GM21526 (cell line): ENCODE data around the gene ZDHHC21.
"Not testable (repeated sequence)": the region's sequence is repeated elsewhere in the genome, so short reads cannot be mapped to it uniquely, and the experiment has no call there.

Experiments
- ATAC-seq: cut with Tn5 transposase; IDR thresholded peaks from one replicate; pipeline ENCODE4 v1.9.1; 2021; ENCODE audit warnings: moderate library complexity; ENCODE audit not compliant: unreplicated experiment, low FRiP score

The ZDHHC21 gene

DNA sequence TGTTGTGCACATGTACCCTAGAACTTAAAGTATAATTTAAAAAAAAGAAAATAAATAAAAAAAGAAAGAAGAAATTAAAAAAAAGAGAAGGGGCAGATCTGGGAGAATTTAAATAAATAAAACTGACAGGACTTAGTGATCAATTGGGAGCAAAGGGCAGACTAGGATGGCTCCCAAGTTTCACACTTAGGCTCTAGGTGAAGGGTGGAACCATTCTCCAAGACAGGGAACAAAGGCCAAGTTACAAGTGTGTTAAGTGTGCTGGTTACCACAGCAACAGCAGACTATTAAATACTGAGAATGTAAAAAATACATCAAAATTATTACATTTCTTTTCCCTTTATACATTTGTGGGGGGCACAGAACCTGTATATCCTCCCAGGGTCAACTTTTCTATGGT, 7.1 kb downstream of the ZDHHC21 start:
- no peak for ATAC-seq

DNA sequence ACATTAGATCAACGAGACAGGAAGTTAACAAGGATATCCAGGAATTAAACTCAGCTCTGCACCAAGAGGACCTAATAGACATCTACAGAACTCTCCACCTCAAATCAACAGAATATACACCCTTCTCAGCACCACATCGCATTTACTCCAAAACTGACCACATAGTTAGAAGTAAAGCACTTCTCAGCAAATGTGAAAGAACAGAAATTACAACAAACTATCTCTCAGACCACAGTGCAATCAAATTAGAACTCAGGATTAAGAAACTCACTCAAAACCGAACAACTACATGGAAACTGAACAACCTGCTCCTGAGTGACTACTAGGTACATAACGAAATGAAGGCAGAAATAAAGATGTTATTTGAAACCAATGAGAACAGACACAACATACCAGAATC, 10.6 kb downstream of the ZDHHC21 start:
- not testable (repeated sequence) for ATAC-seq

DNA sequence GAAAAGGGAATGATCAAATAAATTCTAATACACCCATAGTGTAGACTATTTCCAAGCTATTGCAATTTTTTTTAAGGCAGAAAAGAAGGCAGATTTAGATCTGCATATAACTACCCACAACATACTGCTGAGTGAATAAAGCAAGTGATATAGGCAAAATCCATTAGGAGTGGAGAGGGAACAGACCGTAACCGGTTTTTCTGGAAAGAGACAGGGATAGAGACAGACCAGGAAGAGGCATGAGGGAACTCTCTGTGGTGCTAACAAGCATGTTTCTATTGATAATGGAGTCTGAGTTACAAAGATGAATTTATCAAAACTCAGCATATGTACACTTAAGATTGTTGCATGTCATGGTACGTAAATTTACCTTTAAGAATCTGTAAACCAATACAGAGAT, 14.5 kb downstream of the ZDHHC21 start:
- ATAC-seq = no peak

GRCh38 chr9:14677872-14678271, 15.4 kb downstream of the ZDHHC21 start:
- no peak for ATAC-seq

GRCh38 chr9:14677396-14677795, 15.8 kb downstream of the ZDHHC21 start:
- ATAC-seq = no peak

DNA sequence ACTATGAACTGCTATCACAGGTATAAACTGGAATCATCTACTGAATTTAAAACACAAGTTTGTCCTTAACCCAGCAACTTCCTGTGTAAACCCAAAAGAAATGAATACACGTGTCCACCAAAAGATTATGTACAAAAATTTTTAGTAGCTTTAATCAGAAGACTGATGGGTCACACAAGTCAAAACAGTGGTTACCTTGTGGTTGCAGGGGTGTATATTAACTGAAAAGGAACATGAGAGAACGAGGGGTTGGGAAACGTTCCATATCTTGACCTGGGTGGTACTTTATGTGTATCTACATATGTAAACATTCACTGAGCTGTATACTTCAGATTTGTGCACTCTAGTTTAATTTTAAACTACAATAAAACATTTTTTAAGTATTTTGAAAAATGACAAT, 18.6 kb downstream of the ZDHHC21 start:
- ATAC-seq = no peak

- ATAC-seq = no peak
Observed at GRCh38 chr9:14671377-14671776, 21.9 kb downstream of the ZDHHC21 start.

GRCh38 chr9:14670718-14671117, 22.5 kb downstream of the ZDHHC21 start:
- ATAC-seq = no peak

DNA sequence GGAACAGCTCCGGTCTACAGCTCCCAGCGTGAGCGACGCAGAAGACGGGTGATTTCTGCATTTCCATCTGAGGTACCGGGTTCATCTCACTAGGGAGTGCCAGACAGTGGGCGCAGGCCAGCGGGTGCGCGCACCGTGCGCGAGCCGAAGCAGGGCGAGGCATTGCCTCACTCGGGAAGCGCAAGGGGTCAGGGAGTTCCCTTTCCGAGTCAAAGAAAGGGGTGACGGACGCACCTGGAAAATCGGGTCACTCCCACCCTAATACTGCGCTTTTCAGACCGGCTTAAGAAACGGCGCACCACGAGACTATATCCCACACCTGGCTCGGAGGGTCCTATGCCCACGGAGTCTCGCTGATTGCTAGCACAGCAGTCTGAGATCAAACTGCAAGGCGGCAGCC, 29.2 kb downstream of the ZDHHC21 start:
- ATAC-seq = not testable (repeated sequence)

- no peak for ATAC-seq
Observed at GRCh38 chr9:14662060-14662453, 31.2 kb downstream of the ZDHHC21 start.

- no peak for ATAC-seq
Observed at GRCh38 chr9:14661421-14662059, 31.7 kb downstream of the ZDHHC21 start.

DNA sequence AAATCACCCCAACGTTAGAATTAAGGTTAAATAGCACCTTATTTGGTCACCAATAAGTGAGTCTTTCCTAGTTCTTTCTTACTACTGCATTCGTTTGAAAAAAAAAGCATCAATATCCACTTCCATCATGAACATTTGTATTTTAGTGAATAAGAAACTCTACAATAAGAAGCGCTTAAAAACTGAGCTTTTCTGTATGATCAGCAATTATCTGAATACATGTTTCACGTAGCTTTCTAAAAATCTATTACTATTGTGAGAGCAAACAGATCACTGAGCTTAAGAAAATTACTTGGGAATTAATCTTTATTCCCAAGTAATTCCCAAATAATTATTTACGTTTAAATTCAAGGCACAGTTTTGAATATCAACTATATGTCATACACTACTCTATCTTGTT, 32.5 kb downstream of the ZDHHC21 start:
- no peak for ATAC-seq

DNA sequence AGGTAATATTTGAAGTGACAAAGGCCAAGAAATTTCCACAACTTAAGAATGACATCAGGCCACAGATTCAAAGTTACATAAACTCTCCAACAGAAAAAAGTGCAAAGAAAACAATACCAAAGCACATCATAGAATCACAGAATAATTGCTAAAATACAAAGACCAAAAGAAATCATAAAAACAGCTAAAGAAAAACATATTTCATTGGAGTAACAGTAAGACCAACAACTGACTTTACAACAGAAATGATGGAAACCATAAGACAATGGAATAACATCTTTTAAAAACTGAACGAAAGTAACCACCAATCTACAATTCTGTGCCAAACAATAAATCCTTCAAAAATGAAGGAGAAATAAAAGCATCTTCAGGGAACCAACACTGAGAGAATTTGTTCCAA, 38.3 kb downstream of the ZDHHC21 start:
- no peak for ATAC-seq

GRCh38 chr9:14653511-14653910, 39.7 kb downstream of the ZDHHC21 start:
- ATAC-seq = no peak

GRCh38 chr9:14652729-14653377, 40.4 kb downstream of the ZDHHC21 start:
- no peak for ATAC-seq

- no peak for ATAC-seq
Observed at GRCh38 chr9:14650596-14650995, 42.6 kb downstream of the ZDHHC21 start.

DNA sequence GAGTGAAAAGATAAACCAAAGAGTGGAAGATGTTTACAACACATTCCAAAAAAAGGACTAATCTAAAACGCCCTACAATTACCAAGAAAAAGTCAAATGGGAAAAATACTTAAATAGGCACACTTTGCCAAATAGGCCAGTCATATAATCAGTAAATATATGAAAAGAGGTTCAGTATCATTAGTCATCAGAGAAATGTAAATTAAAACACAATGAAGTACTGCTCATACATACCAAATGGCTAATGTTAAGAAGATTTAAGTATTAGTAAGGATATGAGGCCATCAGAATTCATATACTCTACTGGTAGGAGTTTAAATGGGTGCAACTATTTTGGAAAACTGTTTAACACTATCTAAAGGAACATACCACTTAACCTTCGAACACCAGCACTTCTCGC, 47.6 kb downstream of the ZDHHC21 start:
- no peak for ATAC-seq

- ATAC-seq = no peak
Observed at GRCh38 chr9:14640967-14641366, 52.3 kb downstream of the ZDHHC21 start.

DNA sequence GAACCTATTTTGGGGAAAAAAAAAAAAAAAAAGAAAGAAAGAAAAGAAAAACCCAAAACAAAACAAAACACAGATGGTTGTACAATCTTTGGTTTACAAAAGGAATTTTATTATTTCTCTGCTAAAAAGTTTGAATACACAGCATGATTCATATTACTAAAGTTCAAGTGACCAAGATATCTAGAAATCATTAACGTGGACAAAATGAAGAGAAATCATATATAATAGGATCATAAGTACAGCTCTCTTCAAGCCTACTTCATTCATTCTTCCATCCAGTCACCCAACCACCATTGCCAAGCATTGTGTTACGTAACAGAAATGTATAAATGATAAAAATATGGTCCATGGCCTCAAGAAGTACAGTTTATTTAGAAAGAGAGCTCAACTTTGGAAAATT, 52.9 kb downstream of the ZDHHC21 start:
- no peak for ATAC-seq

DNA sequence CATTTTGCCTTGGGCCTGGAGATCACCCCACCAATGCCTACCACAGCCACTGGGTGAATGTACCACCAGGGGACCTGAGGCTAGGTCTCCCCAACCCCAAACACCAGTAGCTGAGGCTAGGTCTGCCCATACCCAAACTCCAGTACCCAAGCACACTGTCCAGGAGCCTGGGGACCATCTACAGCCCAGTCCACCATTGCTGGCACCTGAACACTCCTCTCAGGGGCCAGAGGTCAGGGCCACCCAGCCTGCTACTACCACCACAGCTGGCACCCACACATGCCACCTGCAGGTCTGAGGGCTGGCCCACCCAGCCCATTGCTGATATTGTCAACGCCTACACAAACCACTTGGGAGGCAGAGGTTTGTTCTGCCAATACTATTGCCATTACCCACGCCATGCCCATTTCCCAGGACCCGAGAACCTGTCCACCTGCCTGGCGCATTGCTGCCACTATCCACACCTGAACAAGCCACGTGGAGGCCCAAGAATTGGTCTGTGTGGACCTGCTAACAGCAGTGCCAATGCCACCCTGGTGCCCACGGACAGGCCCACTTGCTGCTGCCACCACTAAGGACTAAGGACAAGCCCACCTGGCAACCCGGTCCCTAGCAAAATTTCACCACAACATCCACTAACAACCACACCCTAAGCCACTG, 59.2 kb downstream of the ZDHHC21 start:
- ATAC-seq = no peak

- no peak for ATAC-seq
Observed at GRCh38 chr9:14633148-14633547, 60.1 kb downstream of the ZDHHC21 start.

DNA sequence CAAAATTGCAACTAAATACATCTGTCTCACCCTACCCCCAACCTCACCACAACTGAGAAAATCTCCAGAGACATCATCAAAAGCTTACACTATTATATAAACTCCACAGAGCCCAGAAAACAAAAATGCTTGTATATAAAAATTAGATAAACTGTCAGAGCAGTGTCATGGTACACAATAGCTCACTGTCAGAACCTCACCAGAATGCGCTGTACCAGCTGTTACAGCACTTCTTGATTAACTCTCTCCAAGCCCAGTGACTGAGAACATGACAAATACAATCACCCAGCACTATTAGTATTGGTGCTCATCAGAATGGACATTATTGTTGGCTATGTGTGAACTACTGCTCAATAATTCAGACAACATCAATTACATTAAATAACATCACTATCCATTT, 65.7 kb downstream of the ZDHHC21 start:
- ATAC-seq = no peak
